GM18507 (cell line): ENCODE data around the gene GRIN2D.

Experiments used
- DNase-seq: peaks from one replicate; pipeline ENCODE4 v3.0.0; 2011; ENCODE audit warnings: low read depth; ENCODE audit not compliant: insufficient read length; ENCODE audit errors: extremely low spot score
- FAIRE-seq: peaks from 2 replicates; lab custom pipeline; 2011; peaks lifted over from hg19 to GRCh38; lab: Jason Lieb, UNC

GRIN2D gene

GRCh38 chr19:48395499-48395898 is 2.0 kb downstream of the GRIN2D start:
- DNase-seq = no peak
- no peak for FAIRE-seq

DNA sequence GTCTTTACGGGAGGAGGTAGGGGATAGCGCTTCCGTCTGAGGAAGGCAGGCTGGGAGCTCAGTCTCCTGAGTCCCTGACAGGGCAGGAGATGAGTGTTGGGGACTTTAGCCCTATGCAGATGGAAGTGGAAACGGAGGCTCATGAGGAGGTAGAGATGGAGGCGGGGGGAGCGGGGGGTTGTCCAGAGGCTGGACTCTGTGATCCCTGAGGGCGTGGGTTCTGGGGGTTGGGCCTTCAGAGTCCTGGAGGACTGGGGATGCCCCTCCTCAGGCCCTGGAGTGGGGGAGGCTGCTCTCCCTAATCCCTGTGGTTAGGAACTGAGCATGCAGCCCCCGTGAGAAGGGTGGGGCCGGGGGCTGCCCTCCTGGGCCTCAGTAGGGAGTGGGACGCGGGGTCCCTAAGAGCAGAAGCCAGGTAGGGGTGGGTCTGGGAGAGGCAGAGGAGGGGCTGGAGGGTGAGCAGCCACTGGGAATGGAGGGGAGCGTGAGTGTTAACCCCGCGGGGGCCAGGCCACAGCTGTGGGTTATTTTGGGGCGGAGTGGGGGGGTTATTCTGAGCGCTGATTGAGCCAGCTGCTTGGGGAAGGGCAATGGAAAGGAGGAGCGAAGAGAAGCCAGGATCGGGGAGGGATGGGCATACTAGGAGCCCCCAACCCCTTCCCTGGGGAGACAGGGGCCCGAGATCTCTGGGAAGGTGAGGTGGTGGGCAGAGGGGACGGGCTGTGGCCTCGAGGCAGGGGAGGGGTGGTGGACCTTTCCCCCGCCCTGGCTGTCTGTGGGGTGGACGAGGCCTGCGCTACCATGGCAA is 2.8 kb downstream of the GRIN2D start:
- no peak for FAIRE-seq
- no peak for DNase-seq

- FAIRE-seq (no peak), DNase-seq (no peak)
Observed at GRCh38 chr19:48396824-48397176, 3.3 kb downstream of the GRIN2D start.

DNA sequence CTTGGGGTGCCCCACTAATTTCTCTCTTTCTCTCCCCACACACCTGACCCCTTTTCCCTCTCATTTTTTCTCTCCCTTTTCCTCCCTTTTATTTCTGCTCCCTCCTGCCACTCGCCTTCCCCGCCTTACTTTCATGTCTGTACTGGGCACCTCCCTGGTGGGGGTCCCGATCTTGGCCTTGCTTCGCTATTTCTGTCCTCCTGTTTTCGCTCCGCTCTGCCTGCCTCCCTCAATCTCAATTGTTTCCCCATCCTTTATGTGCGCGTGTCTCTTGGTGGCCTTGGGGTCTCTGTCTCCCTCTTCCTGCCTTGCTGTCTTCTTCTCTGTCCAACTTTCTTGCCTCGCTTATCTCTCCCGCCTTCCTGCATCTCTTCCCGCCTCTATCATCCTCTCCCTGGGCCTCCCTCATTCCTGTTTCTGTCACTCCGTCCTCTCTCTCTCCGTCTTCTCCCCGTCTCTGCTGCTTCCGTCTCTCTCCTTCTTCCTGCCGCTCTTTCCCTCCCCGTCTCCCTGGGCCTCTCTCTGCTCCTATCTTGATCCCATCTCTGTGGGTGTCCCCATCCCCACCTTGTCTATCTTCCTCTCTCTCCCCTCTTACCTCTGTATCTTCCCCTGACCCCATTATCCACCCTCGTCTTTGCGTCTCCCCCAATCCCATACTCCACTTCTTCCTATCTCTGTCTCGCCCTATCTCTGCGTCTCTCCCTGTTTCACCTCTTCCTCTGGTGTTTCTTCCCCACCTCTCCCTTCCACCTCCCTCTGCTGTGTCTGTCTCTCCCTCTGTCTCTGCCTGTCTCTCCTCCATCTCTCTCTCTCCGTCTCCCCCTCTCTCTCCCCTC is 4.0 kb downstream of the GRIN2D start:
- FAIRE-seq (no peak), DNase-seq (no peak)

GRCh38 chr19:48398102-48398374 is 4.6 kb downstream of the GRIN2D start:
- FAIRE-seq = no peak

DNA sequence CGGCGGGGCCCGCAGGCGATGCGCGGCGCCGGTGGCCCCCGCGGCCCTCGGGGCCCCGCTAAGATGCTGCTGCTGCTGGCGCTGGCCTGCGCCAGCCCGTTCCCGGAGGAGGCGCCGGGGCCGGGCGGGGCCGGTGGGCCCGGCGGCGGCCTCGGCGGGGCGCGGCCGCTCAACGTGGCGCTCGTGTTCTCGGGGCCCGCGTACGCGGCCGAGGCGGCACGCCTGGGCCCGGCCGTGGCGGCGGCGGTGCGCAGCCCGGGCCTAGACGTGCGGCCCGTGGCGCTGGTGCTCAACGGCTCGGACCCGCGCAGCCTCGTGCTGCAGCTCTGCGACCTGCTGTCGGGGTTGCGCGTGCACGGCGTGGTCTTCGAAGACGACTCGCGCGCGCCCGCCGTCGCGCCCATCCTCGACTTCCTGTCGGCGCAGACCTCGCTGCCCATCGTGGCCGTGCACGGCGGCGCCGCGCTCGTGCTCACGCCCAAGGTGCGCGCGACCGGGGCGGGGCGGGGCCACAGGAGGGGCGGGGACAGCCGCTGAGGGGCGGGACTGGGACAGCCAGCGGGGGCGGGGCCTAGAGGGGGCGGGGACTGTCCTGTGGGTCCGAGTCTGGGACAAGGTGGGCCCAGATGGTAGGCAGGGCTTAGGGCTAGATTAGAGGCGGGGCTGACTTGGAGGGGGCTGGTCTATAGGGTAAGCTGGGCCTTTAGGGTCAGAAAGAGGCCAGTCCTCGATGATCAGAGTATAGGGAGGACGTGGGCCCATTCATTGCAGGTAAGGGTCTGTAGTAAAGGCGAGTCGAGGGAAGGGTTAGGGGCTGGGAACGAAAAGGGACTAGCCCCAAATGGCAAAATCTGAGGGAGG is 5.1 kb downstream of the GRIN2D start:
- peak; percentile 80 for DNase-seq
- FAIRE-seq = peak; percentile 94

More at GRCh38 chr19:48398102-48398374, 4.6 kb downstream of the GRIN2D start:
- DNase-seq = no peak

GRCh38 chr19:48400018-48400742 is 6.7 kb downstream of the GRIN2D start:
- DNase-seq = no peak
- FAIRE-seq = no peak

GRCh38 chr19:48401287-48401686 is 7.8 kb downstream of the GRIN2D start:
- DNase-seq (no peak), FAIRE-seq (no peak)

- FAIRE-seq = peak; percentile 93
Observed at GRCh38 chr19:48403606-48404005, 10.1 kb downstream of the GRIN2D start.

GRCh38 chr19:48405010-48405659 is 11.7 kb downstream of the GRIN2D start:
- FAIRE-seq (no peak), DNase-seq (no peak)

More at GRCh38 chr19:48403606-48404005, 10.1 kb downstream of the GRIN2D start:
- no peak for DNase-seq

- FAIRE-seq (peak; percentile 63), DNase-seq (no peak)
Observed at GRCh38 chr19:48405850-48406249, 12.4 kb downstream of the GRIN2D start.

- no peak for FAIRE-seq
- no peak for DNase-seq
Observed at GRCh38 chr19:48413879-48414587, 20.6 kb downstream of the GRIN2D start.

DNA sequence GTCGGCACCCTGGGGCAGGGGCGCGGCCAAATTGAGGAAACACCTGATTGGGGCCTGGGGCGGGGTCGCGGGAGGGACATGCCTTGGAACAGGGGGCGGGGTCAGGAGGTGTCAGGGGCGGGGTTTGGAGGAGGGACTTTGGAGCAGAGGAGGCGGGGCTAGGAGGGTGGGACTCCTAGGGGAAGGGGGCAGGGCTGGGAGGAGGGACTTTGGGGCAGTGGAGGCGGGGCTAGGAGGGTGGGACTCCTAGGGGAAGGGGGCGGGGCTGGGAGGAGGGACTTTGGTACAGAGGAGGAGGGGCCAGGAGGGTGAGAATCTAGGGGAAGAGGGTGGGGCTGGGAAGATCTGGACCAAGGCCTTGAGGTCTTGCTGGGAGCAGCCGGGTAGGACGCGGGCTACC is 21.9 kb downstream of the GRIN2D start:
- DNase-seq (no peak), FAIRE-seq (peak; percentile 74)

GRCh38 chr19:48415806-48416221 is 22.3 kb downstream of the GRIN2D start:
- FAIRE-seq (no peak), DNase-seq (no peak)

DNA sequence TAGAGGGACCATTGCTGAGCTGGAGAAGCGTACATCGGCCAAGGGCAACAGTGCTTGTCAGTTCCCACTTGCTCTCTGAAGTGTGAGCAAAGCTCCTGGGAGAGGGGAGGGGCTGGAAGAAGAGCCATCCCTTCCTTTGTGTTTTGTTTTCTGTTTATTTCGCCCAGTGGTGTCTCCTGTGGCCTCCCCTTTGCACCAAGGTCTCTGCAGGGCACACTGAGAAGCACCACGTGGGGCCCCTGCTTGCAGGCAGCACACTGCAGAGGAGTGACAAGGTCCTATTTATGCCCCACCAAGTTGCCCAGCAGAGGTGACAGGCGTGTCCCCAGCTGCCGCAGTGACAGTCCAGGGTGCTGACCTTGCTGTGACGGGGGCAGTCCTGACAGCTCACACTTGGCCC is 24.0 kb downstream of the GRIN2D start:
- DNase-seq = no peak
- no peak for FAIRE-seq

DNA sequence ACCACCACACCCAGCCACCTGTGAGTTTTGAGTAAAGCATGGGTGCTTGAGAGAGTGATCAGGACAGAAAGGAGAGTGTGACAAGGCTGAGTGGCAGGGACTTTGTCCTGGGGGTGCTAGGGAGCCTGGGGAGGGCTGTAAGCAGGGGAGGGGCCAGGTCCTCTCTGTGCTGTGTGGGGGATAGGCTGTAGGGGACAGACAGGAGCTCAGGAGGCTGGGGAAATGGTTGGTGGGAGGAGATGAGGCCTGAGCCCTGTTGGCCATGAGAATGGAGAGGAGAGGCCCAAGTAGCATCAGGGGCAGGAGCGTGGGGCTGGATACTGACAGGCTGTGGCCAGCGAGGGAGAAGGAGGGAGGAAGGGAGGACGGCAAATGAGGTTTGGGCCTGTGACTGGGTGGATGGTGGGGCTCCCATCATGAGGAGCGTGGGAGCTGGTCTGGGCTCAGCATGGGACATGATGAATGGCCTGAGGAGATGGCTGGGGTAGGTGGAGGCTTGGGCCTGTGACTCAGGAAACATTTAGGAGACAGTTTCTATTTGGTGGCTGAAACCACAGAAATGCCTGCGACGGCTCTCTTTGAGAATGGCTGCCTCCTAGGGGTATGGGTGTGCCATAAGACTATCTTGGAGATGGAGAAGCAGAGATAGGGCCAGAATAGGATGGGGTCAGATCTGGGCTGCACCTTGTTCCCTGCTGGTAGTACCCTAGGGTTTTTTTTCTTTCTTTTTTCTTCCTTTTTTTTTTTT is 25.0 kb downstream of the GRIN2D start:
- DNase-seq (no peak), FAIRE-seq (peak; percentile 62)

DNA sequence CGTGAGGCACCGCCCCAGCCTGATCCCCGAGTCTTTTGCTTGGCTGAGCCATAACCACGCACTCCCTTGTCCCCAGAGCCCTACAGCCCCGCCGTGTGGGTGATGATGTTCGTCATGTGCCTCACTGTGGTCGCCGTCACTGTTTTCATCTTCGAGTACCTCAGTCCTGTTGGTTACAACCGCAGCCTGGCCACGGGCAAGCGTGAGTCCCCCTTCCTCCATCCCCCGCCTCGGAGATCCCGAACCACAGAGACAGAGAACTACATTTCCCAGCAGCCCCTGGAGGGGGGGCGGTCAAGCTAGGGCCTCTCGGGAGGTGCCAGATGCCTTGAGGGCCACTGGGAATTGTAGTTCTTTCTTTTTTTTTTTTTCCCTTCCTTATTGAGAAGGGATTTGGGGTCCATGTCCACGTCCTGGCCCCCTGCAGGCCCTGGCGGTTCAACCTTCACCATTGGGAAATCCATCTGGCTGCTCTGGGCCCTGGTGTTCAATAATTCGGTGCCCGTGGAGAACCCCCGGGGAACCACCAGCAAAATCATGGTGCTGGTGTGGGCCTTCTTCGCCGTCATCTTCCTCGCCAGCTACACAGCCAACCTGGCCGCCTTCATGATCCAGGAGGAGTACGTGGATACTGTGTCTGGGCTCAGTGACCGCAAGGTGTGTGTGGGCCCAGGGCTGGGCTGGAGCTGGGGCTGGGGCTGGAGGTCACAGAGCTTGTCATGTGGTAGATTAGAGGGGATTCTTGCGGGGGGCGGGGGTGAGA is 25.9 kb downstream of the GRIN2D start:
- peak; percentile 92 for FAIRE-seq
- DNase-seq = peak; percentile 76
